Rectal smooth muscle tissue (tissue), 1 donor: ENCODE data around the gene CFAP45.
A peak's percentile ranks its signal among the peaks of the same experiment; 100 is the strongest.

ENCODE experiments used
- H3K27ac ChIP-seq: one replicate; pipeline ENCODE4 v1.7.0; 2013; ENCODE audit warnings: low read depth, low read length, inconsistent platforms
- H3K27me3 ChIP-seq: one replicate; pipeline ENCODE4 v1.7.0; 2013; ENCODE audit warnings: low read length; ENCODE audit not compliant: control insufficient read depth, insufficient read depth
- H3K36me3 ChIP-seq: one replicate; pipeline ENCODE4 v1.7.0; 2013; ENCODE audit warnings: low read length; ENCODE audit not compliant: control insufficient read depth, insufficient read depth
- H3K4me1 ChIP-seq: one replicate; pipeline ENCODE4 v1.7.0; 2013; ENCODE audit warnings: low read length; ENCODE audit not compliant: control insufficient read depth, insufficient read depth
- H3K4me3 ChIP-seq: one replicate; pipeline ENCODE4 v1.7.0; 2013; ENCODE audit warnings: low read length
- H3K9ac ChIP-seq: one replicate; pipeline ENCODE4 v1.7.0; 2013; ENCODE audit warnings: low read length

The CFAP45 gene

DNA sequence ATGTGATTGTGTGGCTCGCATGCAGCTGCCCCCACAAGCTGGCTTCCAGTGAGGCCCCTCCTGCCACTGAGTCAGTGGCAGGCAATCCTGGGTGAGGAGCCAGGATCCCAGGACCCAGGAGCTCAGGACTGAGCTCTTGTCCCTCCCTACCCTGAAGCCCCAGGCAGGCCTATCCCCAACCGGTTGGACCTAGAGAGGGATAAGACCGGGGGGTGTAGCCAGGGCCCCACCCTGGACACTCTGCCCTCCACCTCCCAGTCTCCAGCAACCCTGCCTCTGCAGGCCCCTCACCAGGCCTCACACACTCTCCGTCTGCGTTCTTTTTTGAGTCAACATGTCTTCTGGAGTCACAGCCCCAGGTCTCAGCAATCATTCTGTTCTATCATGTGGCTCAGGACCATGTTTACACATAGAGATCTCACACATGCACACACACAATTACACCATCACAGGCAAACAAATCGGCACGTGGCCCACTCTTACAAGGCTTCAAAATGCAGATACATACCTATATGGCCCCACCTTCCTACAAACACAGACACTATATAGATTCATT is 40.1 kb downstream of the CFAP45 start:
- no peaks in the 10 kb centered on the region for H3K4me1 ChIP-seq
- no peak overlapping the region for H3K27ac ChIP-seq
- no peak overlapping the region for H3K9ac ChIP-seq
- no peaks in the 10 kb centered on the region for H3K36me3 ChIP-seq
- H3K4me3 ChIP-seq = no peak overlapping the region
- H3K27me3 ChIP-seq = no peaks in the 10 kb centered on the region

DNA sequence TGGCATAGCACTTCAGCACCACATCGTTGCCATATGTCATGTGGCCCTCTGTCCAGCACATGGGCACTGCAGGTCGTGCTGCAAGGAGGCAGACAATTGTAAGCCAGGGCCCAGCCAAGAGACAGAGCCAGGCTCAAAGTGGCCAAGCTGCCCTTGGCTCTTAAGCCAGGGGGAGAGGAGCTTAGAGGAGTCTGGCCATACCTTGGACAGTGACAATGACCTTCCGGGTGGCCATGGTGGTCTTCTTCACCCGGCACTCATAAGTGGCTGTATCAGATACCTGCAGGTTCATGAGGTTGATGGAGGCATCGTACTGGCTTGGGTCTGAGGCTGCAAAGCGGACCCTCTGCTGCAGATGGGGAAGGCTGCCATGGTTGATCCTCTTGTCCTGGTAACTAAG is 42.1 kb downstream of the CFAP45 start:
- H3K27me3 ChIP-seq = no peaks in the 10 kb centered on the region
- no peak overlapping the region for H3K9ac ChIP-seq
- H3K4me3 ChIP-seq = no peak overlapping the region
- no peaks in the 10 kb centered on the region for H3K36me3 ChIP-seq
- peaks cover 6% of the 10 kb centered on the region for H3K4me1 ChIP-seq
- H3K27ac ChIP-seq = no peak overlapping the region

DNA sequence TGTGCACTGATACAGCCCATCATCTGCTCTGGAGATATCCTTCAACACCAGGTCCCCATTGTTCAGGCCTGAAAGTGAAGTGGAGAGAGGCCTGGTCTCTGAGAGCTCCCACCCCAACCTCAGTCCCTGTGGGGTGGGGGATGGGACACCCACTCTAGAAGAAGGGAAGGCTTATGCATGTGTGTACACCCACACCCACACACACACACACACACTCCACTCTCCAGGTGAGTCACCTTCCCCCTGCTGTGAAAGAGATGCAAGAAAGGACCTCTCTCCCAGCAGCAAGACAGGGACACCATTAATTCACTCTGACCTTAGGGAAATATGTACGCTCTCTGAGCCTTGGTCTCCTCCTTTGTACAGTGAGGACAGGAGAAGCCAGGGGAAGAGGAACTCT is 43.4 kb downstream of the CFAP45 start:
- H3K27ac ChIP-seq = no peak overlapping the region
- H3K4me3 ChIP-seq = no peak overlapping the region
- H3K4me1 ChIP-seq = peaks cover 6% of the 10 kb centered on the region
- H3K9ac ChIP-seq = no peak overlapping the region
- H3K36me3 ChIP-seq = no peaks in the 10 kb centered on the region
- no peaks in the 10 kb centered on the region for H3K27me3 ChIP-seq

GRCh38 chr1:159855709-159856108 is 44.3 kb downstream of the CFAP45 start:
- Histone ChIP-seq H3K36me3 (no peaks in the 10 kb centered on the region), H3K9ac (no peak overlapping the region), H3K4me3 (peak overlapping the region; percentile 83), H3K27me3 (no peaks in the 10 kb centered on the region), H3K27ac (peak overlapping the region; percentile 98), H3K4me1 (peaks cover 6% of the 10 kb centered on the region)

DNA sequence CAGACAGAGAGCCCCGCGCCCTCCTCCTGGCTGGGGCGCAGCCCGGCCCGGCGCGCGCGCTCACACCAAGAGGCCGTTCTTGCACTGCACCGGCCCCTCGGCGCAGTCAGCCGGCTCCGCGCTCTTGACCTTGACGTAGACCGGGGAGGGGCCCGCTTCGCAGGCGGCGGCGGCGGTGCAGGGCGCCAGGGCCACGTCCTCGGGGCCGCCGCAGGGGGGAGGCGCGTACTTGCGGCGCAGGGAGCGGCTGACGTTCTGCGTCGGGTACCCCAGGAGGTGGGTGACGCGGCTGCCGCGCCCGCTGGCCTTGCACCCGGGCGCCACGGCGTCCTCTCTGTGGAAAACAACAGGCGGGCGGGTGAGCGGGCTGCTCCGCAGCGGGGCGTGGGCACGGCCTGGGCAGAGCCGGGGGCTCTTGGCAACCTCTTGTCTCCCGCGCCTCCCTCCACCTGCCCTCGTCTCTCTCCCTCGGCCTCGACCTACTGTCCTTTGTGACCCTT is 45.2 kb downstream of the CFAP45 start:
- peak overlapping the region; percentile 94 for H3K9ac ChIP-seq

GRCh38 chr1:159854116-159854692 is 45.8 kb downstream of the CFAP45 start:
- H3K36me3 ChIP-seq = no peaks in the 10 kb centered on the region
- H3K9ac ChIP-seq = peak overlapping the region; percentile 94

More for the DNA sequence above, 45.2 kb downstream of the CFAP45 start:
- H3K4me3 ChIP-seq = peak overlapping the region; percentile 83
- H3K27ac ChIP-seq = peak overlapping the region; percentile 98
- H3K4me1 ChIP-seq = peaks cover 6% of the 10 kb centered on the region
- no peaks in the 10 kb centered on the region for H3K36me3 ChIP-seq
- H3K27me3 ChIP-seq = no peaks in the 10 kb centered on the region

GRCh38 chr1:159853417-159854115 is 46.4 kb downstream of the CFAP45 start:
- Histone ChIP-seq H3K4me1 (peaks cover 6% of the 10 kb centered on the region), H3K9ac (no peak overlapping the region), H3K27me3 (no peaks in the 10 kb centered on the region), H3K4me3 (peak overlapping the region; percentile 83), H3K27ac (peak overlapping the region; percentile 98), H3K36me3 (no peaks in the 10 kb centered on the region)

More at GRCh38 chr1:159854116-159854692, 45.8 kb downstream of the CFAP45 start:
- Histone ChIP-seq H3K27ac (peak overlapping the region; percentile 98), H3K4me3 (peak overlapping the region; percentile 83), H3K27me3 (no peaks in the 10 kb centered on the region), H3K4me1 (peaks cover 6% of the 10 kb centered on the region)

- Histone ChIP-seq H3K27ac (no peak overlapping the region), H3K9ac (no peak overlapping the region), H3K36me3 (no peaks in the 10 kb centered on the region), H3K27me3 (no peaks in the 10 kb centered on the region), H3K4me3 (no peak overlapping the region), H3K4me1 (peaks cover 6% of the 10 kb centered on the region)
Measured at GRCh38 chr1:159851407-159851806, 48.6 kb downstream of the CFAP45 start.

DNA sequence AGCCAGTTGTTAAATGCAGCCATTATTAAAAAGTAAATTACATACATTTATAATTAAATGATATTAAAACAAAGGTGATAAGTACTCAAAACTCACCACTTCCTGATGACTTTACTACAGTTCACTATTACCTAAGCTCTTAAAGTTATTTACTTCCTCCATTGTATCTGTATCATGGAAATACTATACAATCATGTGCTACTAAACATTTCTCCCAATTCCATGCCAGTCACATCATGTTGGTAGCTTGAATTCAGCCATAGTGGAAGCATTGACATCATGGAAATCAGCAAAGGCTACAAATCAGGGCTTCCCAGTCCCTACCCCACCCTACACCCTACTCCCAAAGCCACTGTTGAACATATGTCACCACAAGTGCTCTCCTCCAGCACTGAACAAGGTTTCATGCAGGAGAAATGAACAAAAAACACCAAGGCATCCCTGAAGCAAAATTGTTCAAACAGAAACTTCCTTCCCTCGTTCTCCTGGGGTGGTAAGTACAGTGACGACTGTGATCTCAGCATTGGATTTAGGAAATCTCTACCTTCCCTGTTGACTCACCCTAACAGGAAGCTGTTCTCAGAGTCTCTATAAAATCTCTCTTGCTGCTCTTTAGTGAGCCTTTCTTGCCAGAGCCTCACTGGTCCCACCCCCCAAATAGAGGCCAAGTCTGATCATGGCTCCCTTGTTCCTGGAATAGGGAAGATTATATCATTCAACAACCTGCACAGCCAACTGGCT is 50.2 kb downstream of the CFAP45 start:
- Histone ChIP-seq H3K27ac (no peak overlapping the region), H3K4me1 (peaks cover 6% of the 10 kb centered on the region), H3K36me3 (no peaks in the 10 kb centered on the region)

DNA sequence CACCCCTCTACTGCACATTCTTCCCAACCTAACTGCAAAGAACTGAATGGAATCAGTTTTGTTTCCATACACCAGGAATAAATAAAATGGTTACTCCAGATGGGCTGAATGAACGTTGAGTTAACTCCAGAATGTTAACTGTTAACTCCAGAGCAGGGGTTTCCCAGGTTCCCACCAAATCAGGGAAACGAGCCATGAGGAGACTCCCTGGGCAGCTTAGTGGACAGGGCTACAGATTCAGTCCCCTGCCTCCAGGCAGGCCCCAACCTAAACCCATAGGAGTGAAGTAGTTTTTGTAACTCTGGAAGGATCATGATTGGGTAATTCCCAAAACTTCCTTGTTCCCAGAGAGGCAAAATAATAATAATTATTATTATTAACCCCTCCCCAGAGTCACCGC is 51.6 kb downstream of the CFAP45 start:
- Histone ChIP-seq H3K27ac (no peak overlapping the region), H3K27me3 (no peaks in the 10 kb centered on the region), H3K9ac (no peak overlapping the region), H3K4me3 (no peak overlapping the region), H3K4me1 (no peaks in the 10 kb centered on the region), H3K36me3 (no peaks in the 10 kb centered on the region)

More for the DNA sequence above, 50.2 kb downstream of the CFAP45 start:
- Histone ChIP-seq H3K4me3 (no peak overlapping the region), H3K27me3 (no peaks in the 10 kb centered on the region), H3K9ac (no peak overlapping the region)

DNA sequence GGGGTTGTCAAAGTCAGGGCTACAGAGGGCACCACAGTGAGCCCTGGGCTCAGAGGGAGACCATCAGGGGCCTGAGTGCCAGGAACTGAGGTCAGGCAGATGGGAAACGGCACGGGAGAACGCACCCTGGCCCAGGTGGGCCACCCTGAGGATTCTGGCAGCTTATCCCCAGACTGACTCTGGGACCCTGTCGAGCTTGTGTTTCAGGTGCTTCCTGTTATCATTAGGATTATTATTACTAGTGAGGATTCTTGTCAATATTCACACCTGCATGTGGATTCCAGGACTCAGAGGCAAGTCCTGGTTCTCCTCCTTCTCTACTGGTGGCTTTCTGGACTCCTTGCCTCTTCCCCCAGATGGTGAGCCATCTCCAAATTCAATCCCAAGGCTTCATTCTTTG is 52.7 kb downstream of the CFAP45 start:
- Histone ChIP-seq H3K4me3 (no peak overlapping the region), H3K27ac (no peak overlapping the region), H3K9ac (no peak overlapping the region), H3K4me1 (no peaks in the 10 kb centered on the region), H3K36me3 (no peaks in the 10 kb centered on the region), H3K27me3 (no peaks in the 10 kb centered on the region)
